GM12878 (cell line): ENCODE data around the gene TTYH3. TPM values are rescaled to one million over a fixed set of nuclear protein-coding genes. Genes with fewer than 3 reads are reported as not detected.
A peak's percentile ranks its signal among the peaks of the same experiment; 100 is the strongest.

Experiments used
- ATF3 ChIP-seq: IDR thresholded peaks from 2 replicates; pipeline ENCODE4 v1.6.1; 2011; ENCODE audit warnings: low read depth, mild to moderate bottlenecking, low read length, moderate library complexity, borderline replicate concordance; ENCODE audit errors: extremely low read depth
- ATF7 ChIP-seq: fragments of 450-650 bp; IDR thresholded peaks from 2 replicates; pipeline ENCODE4 v1.6.1; 2016; ENCODE audit warnings: low read depth, mild to moderate bottlenecking
- BACH1 ChIP-seq: fragments of 450-650 bp; IDR thresholded peaks from 2 replicates; pipeline ENCODE4 v1.6.1; 2017; ENCODE audit warnings: mild to moderate bottlenecking, borderline replicate concordance
- CBX5 ChIP-seq: sonication (generic); IDR thresholded peaks from 2 replicates; pipeline ENCODE4 v1.6.1; 2016; ENCODE audit warnings: low read depth, moderate library complexity, mild to moderate bottlenecking, inconsistent platforms
- CUX1 ChIP-seq: IDR thresholded peaks from 2 replicates; pipeline ENCODE4 v1.6.1; 2012; ENCODE audit warnings: improper control_type of control experiment, low read depth, low read length; ENCODE audit not compliant: insufficient replicate concordance
- IKZF1 ChIP-seq: fragments of 450-650 bp; conservative IDR thresholded peaks from 2 replicates; pipeline ENCODE4 v1.6.1; 2017; ENCODE audit warnings: antibody characterized with exemption, mild to moderate bottlenecking
- IRF4 ChIP-seq: IDR thresholded peaks from 2 replicates; pipeline ENCODE4 v1.6.1; 2011; ENCODE audit warnings: low read depth, low read length
- JUNB ChIP-seq: IDR thresholded peaks from 2 replicates; pipeline ENCODE4 v1.6.1; 2016; ENCODE audit warnings: antibody characterized with exemption, mild to moderate bottlenecking
- NR2C2 ChIP-seq: IDR thresholded peaks from 2 replicates; pipeline ENCODE4 v1.6.1; 2011; ENCODE audit warnings: borderline replicate concordance, low read depth; ENCODE audit not compliant: control insufficient read depth, insufficient read length
- NR2F1 ChIP-seq: fragments of 450-650 bp; conservative IDR thresholded peaks from 2 replicates; pipeline ENCODE4 v1.6.1; 2017; ENCODE audit warnings: mild to moderate bottlenecking
- PAX8 ChIP-seq: fragments of 450-650 bp; IDR thresholded peaks from 2 replicates; pipeline ENCODE4 v1.6.1; 2017; ENCODE audit warnings: mild to moderate bottlenecking, moderate library complexity
- POU2F2 ChIP-seq: IDR thresholded peaks from 3 replicates; pipeline ENCODE4 v1.6.1; 2011; ENCODE audit warnings: low read depth, mild to moderate bottlenecking, low read length, borderline replicate concordance
- RB1 ChIP-seq: fragments of 450-650 bp; formaldehyde crosslinking; IDR thresholded peaks from 2 replicates; pipeline ENCODE4 v1.6.1; 2017; ENCODE audit warnings: mild to moderate bottlenecking, borderline replicate concordance
- YY1 ChIP-seq: IDR thresholded peaks from 2 replicates; pipeline ENCODE4 v1.6.1; 2011; ENCODE audit warnings: low read depth, mild to moderate bottlenecking, low read length
- polyA plus RNA-seq, 11 experiments: library from polyadenylated mRNA; depleted of rRNA in 4 of 11; unstranded in 6 of 11; stranded (reverse) in 5 of 11; fragments of >200 nt; fragmentation: Nextera tagmentation in 4 of 11; fragmentation: Illumina TruSeq in 1 of 11; extraction: Ambion mirVana in 4 of 11; extraction: Trizol in 1 of 11; gene quantifications; 1 replicate in 1 of 11; 2 replicates in 10 of 11; pipeline versions ENCODE4 v1.2.1 to v1.2.3, GENCODE V29; 2011 to 2016; ENCODE audit warnings: inconsistent platforms in 2 of 11, missing spikeins in 2 of 11, low read depth in 1 of 11
- total RNA-seq, 4 experiments: library from RNA; depleted of rRNA in 3 of 4; stranded (reverse); fragments of >200 nt in 3 of 4; fragmentation: Illumina TruSeq in 1 of 4; extraction: Trizol in 1 of 4; gene quantifications; 2 replicates each; pipeline versions ENCODE4 v1.2.1 to v1.2.3, GENCODE V29; 2013 to 2021
- TF ChIP-seq, protein P1 (sequence below): fragments of 450-650 bp; formaldehyde crosslinking; IDR thresholded peaks from 2 replicates; pipeline ENCODE4 v1.4.0; 2022; ENCODE audit warnings: mild to moderate bottlenecking, moderate library complexity
- TF ChIP-seq, protein P2 (sequence below): IDR thresholded peaks from 2 replicates; pipeline ENCODE4 v1.6.1; 2011; ENCODE audit warnings: low read depth, low read length, improper control_type of control experiment, borderline replicate concordance
- TF ChIP-seq, protein P3 (sequence below): fragments of 450-650 bp; IDR thresholded peaks from 2 replicates; pipeline ENCODE4 v1.6.1; 2017; ENCODE audit warnings: antibody characterized with exemption, mild to moderate bottlenecking, moderate library complexity

Gene TTYH3
- total and polyA plus RNA-seq, 10 of the 15 experiments (the other 5 are each of a cell fraction or from before 2014, with no cell fraction given), result 0.79 to 71.4 (median 10.5) TPM

DNA sequence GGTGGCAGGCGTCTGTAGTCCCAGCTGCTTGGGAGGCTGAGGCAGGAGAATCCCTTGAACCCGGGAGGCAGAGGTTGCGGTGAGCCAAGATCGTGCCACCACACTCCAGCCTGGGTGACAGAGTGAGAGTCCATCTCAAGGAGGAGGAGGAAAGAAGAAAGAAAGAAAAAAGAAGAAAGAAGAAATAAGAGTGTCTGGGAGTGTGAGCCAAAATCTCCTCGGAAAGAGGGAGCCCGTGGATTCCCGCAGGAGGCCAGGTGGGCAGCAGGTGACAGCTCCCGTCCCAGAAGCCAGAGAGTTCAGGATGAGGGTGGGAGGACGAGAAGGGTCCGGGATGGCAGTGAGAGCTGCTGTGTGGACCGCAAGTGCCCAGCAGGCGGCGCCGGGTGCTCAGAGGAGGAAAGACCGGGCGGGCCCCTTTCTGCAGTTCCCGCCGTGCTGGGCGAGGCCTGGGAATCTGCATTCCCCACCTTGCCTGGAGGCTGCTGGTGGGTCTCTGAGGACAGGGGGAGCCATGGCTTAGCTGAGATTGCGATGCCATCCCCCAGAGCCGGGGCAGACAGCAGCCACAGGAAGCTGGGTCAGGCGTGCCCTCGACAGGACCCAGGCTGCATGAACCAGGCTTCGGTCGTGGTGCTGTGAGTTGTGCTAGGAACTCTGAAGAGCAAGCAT, 39.1 kb downstream of the TTYH3 start (continued):
- TF ChIP-seq, protein P1, sequence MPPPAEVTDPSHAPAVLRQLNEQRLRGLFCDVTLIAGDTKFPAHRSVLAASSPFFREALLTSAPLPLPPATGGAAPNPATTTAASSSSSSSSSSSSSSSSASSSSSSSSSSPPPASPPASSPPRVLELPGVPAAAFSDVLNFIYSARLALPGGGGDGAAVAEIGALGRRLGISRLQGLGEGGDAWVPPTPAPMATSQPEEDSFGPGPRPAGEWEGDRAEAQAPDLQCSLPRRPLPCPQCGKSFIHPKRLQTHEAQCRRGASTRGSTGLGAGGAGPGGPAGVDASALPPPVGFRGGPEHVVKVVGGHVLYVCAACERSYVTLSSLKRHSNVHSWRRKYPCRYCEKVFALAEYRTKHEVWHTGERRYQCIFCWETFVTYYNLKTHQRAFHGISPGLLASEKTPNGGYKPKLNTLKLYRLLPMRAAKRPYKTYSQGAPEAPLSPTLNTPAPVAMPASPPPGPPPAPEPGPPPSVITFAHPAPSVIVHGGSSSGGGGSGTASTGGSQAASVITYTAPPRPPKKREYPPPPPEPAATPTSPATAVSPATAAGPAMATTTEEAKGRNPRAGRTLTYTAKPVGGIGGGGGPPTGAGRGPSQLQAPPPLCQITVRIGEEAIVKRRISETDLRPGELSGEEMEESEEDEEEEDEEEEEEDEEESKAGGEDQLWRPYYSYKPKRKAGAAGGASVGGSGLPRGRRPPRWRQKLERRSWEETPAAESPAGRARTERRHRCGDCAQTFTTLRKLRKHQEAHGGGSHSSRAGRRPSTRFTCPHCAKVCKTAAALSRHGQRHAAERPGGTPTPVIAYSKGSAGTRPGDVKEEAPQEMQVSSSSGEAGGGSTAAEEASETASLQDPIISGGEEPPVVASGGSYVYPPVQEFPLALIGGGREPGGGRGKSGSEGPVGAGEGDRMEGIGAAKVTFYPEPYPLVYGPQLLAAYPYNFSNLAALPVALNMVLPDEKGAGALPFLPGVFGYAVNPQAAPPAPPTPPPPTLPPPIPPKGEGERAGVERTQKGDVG (CRISPR knock-in tag), result no peak
- TF ChIP-seq PAX8, result no peak
- TF ChIP-seq RB1, result peak; percentile 99
- peak; percentile 66; the same call in 1 of the 2 replicates for TF ChIP-seq CBX5
- no peak for TF ChIP-seq ATF3
- TF ChIP-seq ATF7, result no peak
- peak; percentile 49; the same call in 1 of the 2 replicates for TF ChIP-seq NR2F1
- TF ChIP-seq, protein P2, sequence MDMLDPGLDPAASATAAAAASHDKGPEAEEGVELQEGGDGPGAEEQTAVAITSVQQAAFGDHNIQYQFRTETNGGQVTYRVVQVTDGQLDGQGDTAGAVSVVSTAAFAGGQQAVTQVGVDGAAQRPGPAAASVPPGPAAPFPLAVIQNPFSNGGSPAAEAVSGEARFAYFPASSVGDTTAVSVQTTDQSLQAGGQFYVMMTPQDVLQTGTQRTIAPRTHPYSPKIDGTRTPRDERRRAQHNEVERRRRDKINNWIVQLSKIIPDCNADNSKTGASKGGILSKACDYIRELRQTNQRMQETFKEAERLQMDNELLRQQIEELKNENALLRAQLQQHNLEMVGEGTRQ, result no peak
- TF ChIP-seq IRF4, result 0 out of 2 replicates have a peak, but pooled peaks have one; percentile 7
- no peak for TF ChIP-seq CUX1
- peak; percentile 44; the same call in 1 of the 3 replicates for TF ChIP-seq POU2F2
- TF ChIP-seq, protein P3, sequence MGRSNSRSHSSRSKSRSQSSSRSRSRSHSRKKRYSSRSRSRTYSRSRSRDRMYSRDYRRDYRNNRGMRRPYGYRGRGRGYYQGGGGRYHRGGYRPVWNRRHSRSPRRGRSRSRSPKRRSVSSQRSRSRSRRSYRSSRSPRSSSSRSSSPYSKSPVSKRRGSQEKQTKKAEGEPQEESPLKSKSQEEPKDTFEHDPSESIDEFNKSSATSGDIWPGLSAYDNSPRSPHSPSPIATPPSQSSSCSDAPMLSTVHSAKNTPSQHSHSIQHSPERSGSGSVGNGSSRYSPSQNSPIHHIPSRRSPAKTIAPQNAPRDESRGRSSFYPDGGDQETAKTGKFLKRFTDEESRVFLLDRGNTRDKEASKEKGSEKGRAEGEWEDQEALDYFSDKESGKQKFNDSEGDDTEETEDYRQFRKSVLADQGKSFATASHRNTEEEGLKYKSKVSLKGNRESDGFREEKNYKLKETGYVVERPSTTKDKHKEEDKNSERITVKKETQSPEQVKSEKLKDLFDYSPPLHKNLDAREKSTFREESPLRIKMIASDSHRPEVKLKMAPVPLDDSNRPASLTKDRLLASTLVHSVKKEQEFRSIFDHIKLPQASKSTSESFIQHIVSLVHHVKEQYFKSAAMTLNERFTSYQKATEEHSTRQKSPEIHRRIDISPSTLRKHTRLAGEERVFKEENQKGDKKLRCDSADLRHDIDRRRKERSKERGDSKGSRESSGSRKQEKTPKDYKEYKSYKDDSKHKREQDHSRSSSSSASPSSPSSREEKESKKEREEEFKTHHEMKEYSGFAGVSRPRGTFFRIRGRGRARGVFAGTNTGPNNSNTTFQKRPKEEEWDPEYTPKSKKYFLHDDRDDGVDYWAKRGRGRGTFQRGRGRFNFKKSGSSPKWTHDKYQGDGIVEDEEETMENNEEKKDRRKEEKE, result no peak
- no peak for TF ChIP-seq JUNB
- peak; percentile 70 for TF ChIP-seq IKZF1
- no peak for TF ChIP-seq NR2C2
- TF ChIP-seq YY1, result peak; percentile 87
- peak; percentile 37; the same call in 1 of the 2 replicates for TF ChIP-seq BACH1
